HG02840 (cell line): ENCODE results near the gene BCDIN3D.
A peak's percentile ranks its signal among the peaks of the same experiment; 100 is the strongest.
"Not testable (repeated sequence)": the region's sequence is repeated elsewhere in the genome, so short reads cannot be mapped to it uniquely, and the experiment has no call there.

Experiments used
- ATAC-seq: cut with Tn5 transposase; IDR thresholded peaks from one replicate; pipeline ENCODE4 v1.9.1; 2021; ENCODE audit warnings: mild to moderate bottlenecking, moderate library complexity, moderate number of reproducible peaks; ENCODE audit not compliant: unreplicated experiment, low FRiP score

Gene BCDIN3D

GRCh38 chr12:49863946-49864797, 21.3 kb upstream of the BCDIN3D start:
- no peak for ATAC-seq

- not testable (repeated sequence) for ATAC-seq
Observed at GRCh38 chr12:49860921-49861320, 18.0 kb upstream of the BCDIN3D start.

GRCh38 chr12:49855890-49856289, 13.0 kb upstream of the BCDIN3D start:
- not testable (repeated sequence) for ATAC-seq

- ATAC-seq = no peak
Observed at GRCh38 chr12:49854976-49855375, 12.1 kb upstream of the BCDIN3D start.

GRCh38 chr12:49853671-49854070, 10.8 kb upstream of the BCDIN3D start:
- ATAC-seq = no peak

- ATAC-seq = no peak
Observed at GRCh38 chr12:49847161-49847560, 4.3 kb upstream of the BCDIN3D start.

DNA sequence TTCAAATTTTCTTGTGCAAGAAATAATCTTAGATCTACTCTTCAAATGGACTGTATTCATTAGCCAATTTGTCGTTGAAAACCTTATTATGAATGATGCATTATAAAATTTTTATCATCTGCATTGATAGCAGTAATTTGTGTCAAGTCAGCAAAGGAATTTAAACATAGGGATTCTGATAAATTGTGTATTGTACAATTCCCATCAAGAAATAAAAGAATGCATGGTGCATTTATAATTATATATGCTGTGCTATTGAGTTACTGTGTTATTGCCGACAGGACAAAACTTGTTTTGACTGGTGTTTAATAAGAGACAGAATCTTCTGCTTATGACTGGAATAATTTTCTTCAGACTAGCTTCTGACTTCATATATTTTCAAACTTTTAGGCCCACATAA, 3.1 kb upstream of the BCDIN3D start:
- no peak for ATAC-seq

- no peak for ATAC-seq
Observed at GRCh38 chr12:49843876-49844437, 1.1 kb upstream of the BCDIN3D start.

GRCh38 chr12:49843411-49843810, 505 bp upstream of the BCDIN3D start:
- no peak for ATAC-seq

GRCh38 chr12:49838973-49839633, 3.8 kb downstream of the BCDIN3D start:
- no peak for ATAC-seq

GRCh38 chr12:49832836-49833421, 10.0 kb downstream of the BCDIN3D start:
- ATAC-seq = no peak

GRCh38 chr12:49831717-49832116, 11.2 kb downstream of the BCDIN3D start:
- no peak for ATAC-seq

- peak; percentile 76 for ATAC-seq
Observed at GRCh38 chr12:49828133-49829091, 14.5 kb downstream of the BCDIN3D start, which contains the start of gene NCKAP5L. Gene NCKAP5L, minus strand, starts transcription at chr12:49828413. Its CDS starts 24,369 bp downstream, at chr12:49804044.

DNA sequence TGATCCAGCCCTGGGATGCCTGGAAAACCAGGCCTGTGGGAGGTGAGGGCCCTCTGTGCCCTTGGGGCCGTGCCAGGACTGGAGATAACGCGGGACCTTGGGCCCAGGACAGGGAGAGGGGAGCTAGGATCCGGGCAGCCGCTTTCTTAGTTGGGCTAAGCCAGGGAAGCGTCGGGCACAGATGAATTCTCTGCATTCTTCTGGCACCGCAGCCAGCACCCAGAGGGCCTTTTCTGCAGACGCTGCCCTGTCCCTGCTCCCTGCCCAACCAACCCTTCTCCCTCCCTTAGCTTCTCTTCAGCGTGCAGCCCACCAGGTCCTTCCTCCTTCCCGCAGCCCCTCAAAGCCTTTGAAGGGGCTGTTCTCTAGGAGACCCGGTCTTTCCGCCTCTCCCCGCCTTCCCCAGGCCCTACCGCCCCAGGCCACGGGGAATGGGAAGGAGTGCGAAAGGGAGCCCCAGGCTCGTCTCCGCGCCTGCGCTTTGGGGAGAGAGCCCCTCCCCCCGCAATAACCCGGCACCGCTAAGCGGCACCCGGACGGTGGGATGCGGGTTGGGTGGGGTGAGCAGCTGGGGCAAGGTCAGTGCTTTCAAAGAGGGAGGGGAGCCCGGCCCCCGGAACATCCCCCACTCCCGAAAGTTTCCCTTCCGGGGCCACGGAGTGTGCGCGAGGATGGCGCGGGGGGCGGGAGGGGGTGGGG, 15.4 kb downstream of the BCDIN3D start:
- ATAC-seq = peak; percentile 12

DNA sequence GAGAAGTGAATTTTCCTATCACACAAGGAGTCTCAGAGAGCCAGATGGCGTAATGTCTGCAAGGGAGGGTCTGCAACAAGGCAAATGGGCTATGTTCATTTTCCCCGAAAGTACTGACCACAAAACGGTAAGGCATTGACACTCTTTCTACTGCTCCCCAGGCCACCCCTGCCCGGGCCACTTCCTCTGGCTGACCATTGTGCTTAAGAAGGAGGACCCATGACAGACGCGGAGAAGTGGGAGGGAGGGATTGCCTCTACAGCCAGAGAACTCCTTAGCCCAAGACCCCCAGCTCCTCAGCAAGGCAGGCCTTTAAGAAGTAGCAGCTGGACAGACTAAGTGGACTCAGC, 15.9 kb downstream of the BCDIN3D start:
- no peak for ATAC-seq

GRCh38 chr12:49825971-49826421, 16.9 kb downstream of the BCDIN3D start:
- ATAC-seq = no peak

GRCh38 chr12:49825360-49825970, 17.4 kb downstream of the BCDIN3D start:
- no peak for ATAC-seq

GRCh38 chr12:49824895-49825294, 18.0 kb downstream of the BCDIN3D start:
- ATAC-seq = no peak

GRCh38 chr12:49824416-49824815, 18.5 kb downstream of the BCDIN3D start:
- ATAC-seq = no peak
